ELR (cell line): Measurements from ENCODE around the gene POP4.

ENCODE experiments used
- DNase-seq: peaks from one replicate; pipeline ENCODE4 v3.0.0-alpha.2; 2015; ENCODE audit warnings: low read depth

Gene POP4

DNA sequence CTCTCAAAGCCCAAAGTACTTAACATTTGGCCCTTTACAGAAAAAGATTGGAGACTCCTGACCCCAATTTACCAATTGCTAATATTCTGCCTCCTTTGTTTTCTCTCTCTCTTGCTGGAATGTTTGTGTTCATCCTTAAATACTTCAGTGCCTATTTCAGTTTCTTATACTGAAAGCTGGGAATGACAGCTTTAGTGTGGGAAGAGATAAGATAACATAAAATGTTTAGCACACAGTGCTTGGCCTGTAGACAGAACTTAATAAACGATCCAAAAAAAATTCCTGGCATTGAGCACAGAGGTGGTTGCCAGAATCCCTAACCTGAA lies 56.2 kb downstream of the POP4 start:
- no peak for DNase-seq

DNA sequence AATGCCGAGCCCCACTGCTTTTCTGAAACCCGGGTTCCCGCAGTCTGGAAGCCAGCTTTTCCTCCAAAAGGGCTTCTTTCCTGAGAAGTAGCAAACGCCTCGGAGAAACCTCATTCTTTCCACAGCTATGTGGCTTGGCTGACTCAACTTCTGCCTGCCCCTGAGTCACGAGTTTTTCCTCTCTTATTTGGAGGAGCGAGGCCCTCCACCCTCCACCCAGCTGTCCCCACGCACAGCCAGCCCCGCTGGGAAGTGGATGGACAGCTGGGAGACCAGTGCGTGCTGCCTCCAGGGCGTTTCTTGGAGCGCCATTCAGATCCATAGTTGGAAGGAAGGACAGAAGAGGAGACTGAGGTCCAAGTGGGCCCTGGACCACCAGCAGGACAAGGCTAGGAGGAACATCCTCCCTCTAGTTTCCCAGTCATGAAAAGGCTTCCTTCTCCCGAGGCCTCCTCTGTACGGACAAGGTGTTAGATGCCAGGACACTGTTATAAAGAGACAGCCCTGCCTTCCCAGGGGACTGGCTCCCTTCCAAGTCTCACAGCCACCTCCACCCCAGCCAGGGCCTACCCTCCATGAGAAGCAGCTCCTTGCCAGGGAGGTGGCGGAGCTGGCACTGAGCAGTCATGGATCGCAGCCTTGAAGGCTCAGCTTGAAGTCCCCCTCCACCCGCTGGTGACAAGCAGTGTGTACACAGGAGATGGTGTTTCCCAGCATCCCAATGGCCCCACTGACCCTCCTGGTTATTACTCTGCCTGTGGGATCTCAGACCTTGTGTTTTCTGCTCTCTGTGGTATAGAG lies 56.7 kb downstream of the POP4 start:
- DNase-seq = peak; percentile 92

DNA sequence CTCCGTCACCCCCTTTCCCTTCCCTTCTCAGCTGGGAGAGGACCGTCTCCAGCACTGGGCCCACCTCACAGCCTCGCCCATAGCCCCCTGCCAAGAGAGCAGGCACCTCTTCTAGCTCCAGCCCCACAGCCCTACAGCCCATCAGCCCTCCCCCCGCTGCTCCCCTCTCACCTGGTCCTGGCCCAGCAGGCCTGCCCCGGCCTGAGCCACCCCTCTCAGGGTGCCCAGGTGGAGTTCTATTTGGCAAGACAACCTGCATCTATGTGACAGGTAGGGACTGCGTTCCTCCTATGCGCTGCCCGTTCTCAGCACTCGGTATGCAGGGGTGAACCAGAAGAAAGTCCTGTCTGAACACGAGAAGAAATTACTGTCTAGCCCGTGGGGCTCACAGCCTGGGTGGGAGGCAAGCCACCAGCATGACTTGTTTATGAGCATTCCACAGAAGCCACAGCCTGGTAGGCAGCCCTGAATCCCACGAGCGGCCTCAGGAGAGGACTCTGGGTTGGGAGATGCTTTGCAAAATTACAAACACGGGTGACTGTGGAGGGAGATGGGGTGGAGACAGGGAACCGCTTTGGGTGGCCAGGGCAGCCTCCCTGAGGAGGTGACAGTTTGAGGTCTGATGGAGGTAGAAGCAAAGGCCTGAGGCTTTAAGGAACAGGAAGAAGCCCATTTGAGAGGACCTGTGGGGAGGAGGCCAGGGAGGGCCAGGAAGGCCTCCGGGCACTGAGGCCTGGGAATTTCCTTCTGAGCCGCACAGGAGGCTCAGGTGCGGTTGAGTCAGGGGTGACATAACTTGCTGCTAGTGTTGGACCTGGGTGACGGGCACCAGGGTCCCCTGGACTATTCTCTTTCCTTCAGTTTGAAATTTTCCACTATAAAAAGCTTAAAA lies 58.0 kb downstream of the POP4 start:
- peak; percentile 37 for DNase-seq

DNA sequence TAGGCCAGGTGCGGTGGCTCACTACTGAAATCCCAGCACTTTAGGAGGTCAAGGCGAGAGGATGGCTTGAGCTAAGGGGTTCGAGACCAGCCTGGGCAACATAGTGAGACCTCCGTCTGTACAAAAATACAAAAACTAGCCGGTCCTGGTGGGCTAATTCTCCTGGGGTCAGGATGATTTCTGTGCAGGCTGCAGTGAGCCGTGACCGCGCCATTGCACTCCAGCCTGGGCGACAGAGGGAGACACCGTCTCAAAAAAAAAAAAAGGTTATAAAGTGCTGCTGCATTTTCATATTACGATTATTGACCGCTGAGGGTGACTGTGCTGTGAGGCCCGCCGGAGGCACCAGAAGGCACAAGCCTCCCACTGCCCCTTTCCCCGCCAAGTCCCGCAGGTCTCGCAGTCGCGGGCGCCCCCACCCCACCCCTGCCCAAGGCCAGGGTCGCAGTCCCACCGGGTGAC lies 58.7 kb downstream of the POP4 start:
- DNase-seq = no peak

DNA sequence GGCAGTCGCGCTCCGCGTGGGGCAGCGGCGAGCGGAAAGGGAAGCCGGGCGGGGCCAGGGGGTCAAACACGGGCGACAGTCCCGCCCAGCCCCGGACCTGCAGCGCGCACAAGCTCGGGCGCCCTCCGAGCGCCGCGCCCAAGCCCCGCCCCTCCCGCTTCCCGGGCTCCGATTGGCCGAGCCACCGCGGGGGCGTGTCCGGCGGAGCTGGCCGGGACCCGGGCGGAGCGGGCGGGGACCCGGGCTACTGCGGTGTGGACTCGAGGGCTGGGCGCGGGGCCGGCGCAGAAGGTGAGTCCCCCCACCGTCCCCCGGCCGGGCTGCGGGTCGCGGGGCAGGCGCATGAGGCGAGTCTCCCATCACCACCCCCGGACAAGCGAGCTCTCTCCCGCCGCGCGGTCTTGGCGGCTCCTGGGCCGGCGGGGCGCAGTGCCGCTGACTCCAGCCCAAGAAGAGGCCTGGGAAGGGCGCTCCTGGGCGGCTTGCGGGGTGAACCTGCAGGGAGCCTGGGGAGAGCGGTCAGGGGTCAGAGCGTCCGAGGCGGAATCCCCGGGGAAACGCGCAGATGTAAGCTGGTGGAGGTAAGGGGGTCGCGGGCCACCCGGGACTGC lies 59.2 kb downstream of the POP4 start, which contains the start of gene PLEKHF1:
Gene PLEKHF1, plus strand, starts transcription at position 247 of the 611 bp plus-strand sequence. CDS start 8,379 bp downstream, outside the sequence.
- DNase-seq = peak; percentile 78

DNA sequence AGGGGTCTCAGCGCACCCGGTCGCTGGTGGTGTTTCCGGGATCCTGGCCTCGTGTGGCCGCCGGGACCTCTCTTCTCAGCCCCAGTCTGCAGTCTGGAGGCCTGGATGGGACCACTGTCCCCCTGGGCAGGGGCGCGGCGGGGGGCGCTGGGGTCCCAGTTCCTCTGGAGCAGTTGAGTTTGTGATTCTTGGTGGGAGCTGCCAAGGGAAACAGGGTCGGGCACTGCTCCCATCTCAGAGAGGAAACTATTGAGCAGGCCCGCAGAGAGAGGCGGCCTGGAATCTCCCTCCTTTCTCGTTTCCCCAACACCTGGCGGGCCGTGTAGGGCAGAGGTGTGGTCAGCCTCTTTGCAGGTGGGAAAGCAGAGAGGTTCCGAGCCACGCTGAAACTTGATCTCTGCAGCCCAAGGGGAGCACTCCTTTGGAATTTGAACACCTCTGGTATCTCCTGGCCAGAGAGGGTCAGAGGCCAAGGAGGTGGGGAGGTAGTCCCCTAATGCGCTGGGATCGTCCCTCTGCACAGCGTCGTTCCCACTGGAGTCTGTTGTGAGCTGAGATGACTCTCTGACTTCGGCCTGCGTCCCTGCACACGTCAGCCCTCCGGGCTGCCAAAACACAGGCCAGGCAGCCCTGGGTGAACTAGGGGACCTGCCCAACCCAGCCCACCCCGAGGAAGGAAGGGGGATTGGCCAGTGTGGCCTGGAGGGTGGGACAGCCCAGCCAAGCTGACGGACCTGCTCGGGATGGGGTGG lies 59.9 kb downstream of the POP4 start:
- DNase-seq = peak; percentile 61
